A549 (cell line): ENCODE results near the gene CPPED1.

ENCODE experiments used
- CTCF ChIP-seq: fragments of >200 bp; sonication (Bioruptor Twin); formaldehyde crosslinking; IDR thresholded peaks from 3 replicates; pipeline ENCODE4 v1.5.1; 2016
- EP300 ChIP-seq, 2 experiments: fragments of >200 bp; sonication (Bioruptor Twin); formaldehyde crosslinking; IDR thresholded peaks; 2 replicates in 1 of 2; 3 replicates in 1 of 2; pipeline ENCODE4 v1.6.1; 2016 to 2017
- ESRRA ChIP-seq: fragments of 150-350 bp; IDR thresholded peaks from 2 replicates; pipeline ENCODE4 v1.6.1; 2014; ENCODE audit warnings: mild to moderate bottlenecking, low read length, borderline replicate concordance
- HOXB5 ChIP-seq: fragments of 250-450 bp; sonication (Bioruptor Pico); IDR thresholded peaks from 2 replicates; pipeline ENCODE4 v1.5.0; 2020; ENCODE audit warnings: mild to moderate bottlenecking, moderate library complexity
- JUN ChIP-seq, 2 experiments: fragments of >200 bp; sonication (Bioruptor Twin); formaldehyde crosslinking; IDR thresholded peaks; 2 replicates in 1 of 2; 3 replicates in 1 of 2; pipeline ENCODE4 v1.6.1; 2016 to 2017
- JUNB ChIP-seq: fragments of >200 bp; sonication (Bioruptor Twin); formaldehyde crosslinking; IDR thresholded peaks from 2 replicates; pipeline ENCODE4 v1.6.1; 2016
- MAZ ChIP-seq: fragments of 150-350 bp; IDR thresholded peaks from 2 replicates; pipeline ENCODE4 v1.6.1; 2014; ENCODE audit warnings: antibody characterized with exemption, low read depth, low read length, borderline replicate concordance
- NR3C1 ChIP-seq: fragments of >200 bp; sonication (Bioruptor Twin); formaldehyde crosslinking; IDR thresholded peaks from 3 replicates; pipeline ENCODE4 v1.6.1; 2017
- POLR2A ChIP-seq: IDR thresholded peaks from 2 replicates; pipeline ENCODE4 v1.6.1; 2012; ENCODE audit warnings: mild to moderate bottlenecking, low read length
- RAD21 ChIP-seq, 2 experiments: fragments of >200 bp in 1 of 2; sonication (Bioruptor Twin) in 1 of 2; formaldehyde crosslinking in 1 of 2; IDR thresholded peaks in 1 of 2; conservative IDR thresholded peaks in 1 of 2; 2 replicates in 1 of 2; 3 replicates in 1 of 2; pipeline ENCODE4 v1.6.1; 2012 to 2018; ENCODE audit warnings: inconsistent platforms in 1 of 2
- RCOR1 ChIP-seq: fragments of 150-350 bp; IDR thresholded peaks from 2 replicates; pipeline ENCODE4 v1.6.1; 2014; ENCODE audit warnings: antibody characterized with exemption, low read length, low read depth
- SMC3 ChIP-seq: fragments of >200 bp; sonication (Bioruptor Twin); formaldehyde crosslinking; IDR thresholded peaks from 3 replicates; pipeline ENCODE4 v1.6.1; 2018; ENCODE audit warnings: inconsistent platforms
- USF2 ChIP-seq: fragments of 450-650 bp; IDR thresholded peaks from 2 replicates; pipeline ENCODE4 v1.6.1; 2014; ENCODE audit warnings: antibody characterized with exemption
- ZFP36 ChIP-seq: fragments of 450-650 bp; IDR thresholded peaks from 2 replicates; pipeline ENCODE4 v1.6.1; 2014; ENCODE audit warnings: borderline replicate concordance; ENCODE audit not compliant: partially characterized antibody

GRCh38 chr16:12723681-12724080, 80.0 kb downstream of the CPPED1 start:
- TF ChIP-seq SMC3 = no peak
- TF ChIP-seq CTCF = no peak
- no peak for TF ChIP-seq EP300 (IDR thresholded peaks at IDR 0.05)
- TF ChIP-seq JUNB = no peak
- TF ChIP-seq USF2 = no peak
- no peak for TF ChIP-seq MAZ
- no peak for TF ChIP-seq NR3C1
- TF ChIP-seq JUN (IDR thresholded peaks at IDR 0.05) = no peak
- no peak for TF ChIP-seq POLR2A
- TF ChIP-seq RAD21 (conservative IDR thresholded peaks at IDR 0.05 in 1 of 2, IDR thresholded peaks at IDR 0.05 in 1 of 2) = no peak
- no peak for TF ChIP-seq HOXB5
- TF ChIP-seq RCOR1 = no peak
- no peak for TF ChIP-seq ESRRA
- no peak for TF ChIP-seq ZFP36
